ENCODE results near the gene CDSN.
A peak's percentile ranks its signal among the peaks of the same experiment; 100 is the strongest.

CDSN gene

GRCh38 chr6:31125162-31125561 lies 4.9 kb upstream of the CDSN start:
- no peaks in the 10 kb centered on the region for H3K36me3 ChIP-seq (ENCODE audit: control insufficient read depth, insufficient read depth, low read length)
- no peaks in the 10 kb centered on the region for H3K27me3 ChIP-seq (ENCODE audit: control insufficient read depth, insufficient read depth, low read length)
- H3K4me1 ChIP-seq (ENCODE audit: control insufficient read depth, insufficient read depth, low read length), result peaks cover 22% of the 10 kb centered on the region
- no peak overlapping the region for H3K4me3 ChIP-seq (ENCODE audit: low read length)
- H3K27ac ChIP-seq (ENCODE audit: low read depth, low read length), result peak overlapping the region; percentile 6
- no peak overlapping the region for H3K9ac ChIP-seq (ENCODE audit: low read length)

- Histone ChIP-seq H3K4me1 (ENCODE audit: control insufficient read depth, insufficient read depth, low read length) (peaks cover 22% of the 10 kb centered on the region), H3K27ac (ENCODE audit: low read depth, low read length) (peak overlapping the region; percentile 80), H3K4me3 (ENCODE audit: low read length) (no peak overlapping the region), H3K27me3 (ENCODE audit: control insufficient read depth, insufficient read depth, low read length) (peaks cover 3% of the 10 kb centered on the region), H3K36me3 (ENCODE audit: control insufficient read depth, insufficient read depth, low read length) (no peaks in the 10 kb centered on the region), H3K9ac (ENCODE audit: low read length) (no peak overlapping the region)
These were observed 2.8 kb upstream of the CDSN start for GRCh38 chr6:31122791-31123706.

GRCh38 chr6:31121131-31121790 lies 1.0 kb upstream of the CDSN start:
- Histone ChIP-seq H3K9ac (ENCODE audit: low read length) (no peak overlapping the region), H3K27ac (ENCODE audit: low read depth, low read length) (no peak overlapping the region)

GRCh38 chr6:31118178-31118577 lies 2.1 kb downstream of the CDSN start:
- no peak overlapping the region for H3K9ac ChIP-seq (ENCODE audit: low read length)
- peaks cover 3% of the 10 kb centered on the region for H3K27me3 ChIP-seq (ENCODE audit: control insufficient read depth, insufficient read depth, low read length)
- peaks cover 31% of the 10 kb centered on the region for H3K4me1 ChIP-seq (ENCODE audit: control insufficient read depth, insufficient read depth, low read length)
- H3K36me3 ChIP-seq (ENCODE audit: control insufficient read depth, insufficient read depth, low read length), result no peaks in the 10 kb centered on the region
- no peak overlapping the region for H3K4me3 ChIP-seq (ENCODE audit: low read length)
- no peak overlapping the region for H3K27ac ChIP-seq (ENCODE audit: low read depth, low read length)

More at GRCh38 chr6:31121131-31121790, 1.0 kb upstream of the CDSN start:
- H3K4me3 ChIP-seq (ENCODE audit: low read length), result no peak overlapping the region
- peaks cover 3% of the 10 kb centered on the region for H3K27me3 ChIP-seq (ENCODE audit: control insufficient read depth, insufficient read depth, low read length)
- H3K4me1 ChIP-seq (ENCODE audit: control insufficient read depth, insufficient read depth, low read length), result peaks cover 22% of the 10 kb centered on the region
- no peaks in the 10 kb centered on the region for H3K36me3 ChIP-seq (ENCODE audit: control insufficient read depth, insufficient read depth, low read length)

- Histone ChIP-seq H3K36me3 (ENCODE audit: control insufficient read depth, insufficient read depth, low read length) (no peaks in the 10 kb centered on the region), H3K4me1 (ENCODE audit: control insufficient read depth, insufficient read depth, low read length) (peaks cover 22% of the 10 kb centered on the region), H3K27ac (ENCODE audit: low read depth, low read length) (peak overlapping the region; percentile 58), H3K9ac (ENCODE audit: low read length) (no peak overlapping the region), H3K4me3 (ENCODE audit: low read length) (peak overlapping the region; percentile 42), H3K27me3 (ENCODE audit: control insufficient read depth, insufficient read depth, low read length) (peaks cover 3% of the 10 kb centered on the region)
These were observed 3.4 kb downstream of the CDSN start for GRCh38 chr6:31116661-31117385.

- H3K36me3 ChIP-seq (ENCODE audit: control insufficient read depth, insufficient read depth, low read length), result no peaks in the 10 kb centered on the region
- peaks cover 22% of the 10 kb centered on the region for H3K4me1 ChIP-seq (ENCODE audit: control insufficient read depth, insufficient read depth, low read length)
- H3K4me3 ChIP-seq (ENCODE audit: low read length), result peak overlapping the region; percentile 48
- no peak overlapping the region for H3K9ac ChIP-seq (ENCODE audit: low read length)
- H3K27ac ChIP-seq (ENCODE audit: low read depth, low read length), result no peak overlapping the region
- peaks cover 3% of the 10 kb centered on the region for H3K27me3 ChIP-seq (ENCODE audit: control insufficient read depth, insufficient read depth, low read length)
These were observed 4.2 kb downstream of the CDSN start for GRCh38 chr6:31115941-31116560.

- no peak overlapping the region for H3K9ac ChIP-seq (ENCODE audit: low read length)
These were observed 5.0 kb downstream of the CDSN start for GRCh38 chr6:31114970-31115849.

GRCh38 chr6:31114541-31114878 lies 5.7 kb downstream of the CDSN start, which contains the start of gene PSORS1C1:
Gene PSORS1C1 (plus strand): TSS chr6:31114800. CDS start chr6:31129633, 14,833 bp downstream.
- H3K36me3 ChIP-seq (ENCODE audit: control insufficient read depth, insufficient read depth, low read length), result no peaks in the 10 kb centered on the region
- H3K9ac ChIP-seq (ENCODE audit: low read length), result no peak within 1 kb of the TSS
- H3K4me1 ChIP-seq (ENCODE audit: control insufficient read depth, insufficient read depth, low read length), result peaks cover 22% of the 10 kb centered on the region
- H3K27me3 ChIP-seq (ENCODE audit: control insufficient read depth, insufficient read depth, low read length), result peaks cover 3% of the 10 kb centered on the region
- H3K27ac ChIP-seq (ENCODE audit: low read depth, low read length), result peak within 1 kb of the TSS; percentile 83
- peak within 1 kb of the TSS; percentile 48 for H3K4me3 ChIP-seq (ENCODE audit: low read length)

More at GRCh38 chr6:31114970-31115849, 5.0 kb downstream of the CDSN start:
- Histone ChIP-seq H3K36me3 (ENCODE audit: control insufficient read depth, insufficient read depth, low read length) (no peaks in the 10 kb centered on the region), H3K27ac (ENCODE audit: low read depth, low read length) (peak overlapping the region; percentile 83), H3K4me3 (ENCODE audit: low read length) (peak overlapping the region; percentile 48), H3K4me1 (ENCODE audit: control insufficient read depth, insufficient read depth, low read length) (peaks cover 22% of the 10 kb centered on the region), H3K27me3 (ENCODE audit: control insufficient read depth, insufficient read depth, low read length) (peaks cover 3% of the 10 kb centered on the region)

GRCh38 chr6:31113861-31114540 lies 6.2 kb downstream of the CDSN start:
- peaks cover 3% of the 10 kb centered on the region for H3K27me3 ChIP-seq (ENCODE audit: control insufficient read depth, insufficient read depth, low read length)
- peak overlapping the region; percentile 48 for H3K4me3 ChIP-seq (ENCODE audit: low read length)
- H3K4me1 ChIP-seq (ENCODE audit: control insufficient read depth, insufficient read depth, low read length), result peaks cover 22% of the 10 kb centered on the region
- H3K36me3 ChIP-seq (ENCODE audit: control insufficient read depth, insufficient read depth, low read length), result no peaks in the 10 kb centered on the region
- no peak overlapping the region for H3K9ac ChIP-seq (ENCODE audit: low read length)
- peak overlapping the region; percentile 83 for H3K27ac ChIP-seq (ENCODE audit: low read depth, low read length)

- Histone ChIP-seq H3K27ac (ENCODE audit: low read depth, low read length) (no peak within 1 kb of the TSS), H3K9ac (ENCODE audit: low read length) (no peak within 1 kb of the TSS), H3K4me3 (ENCODE audit: low read length) (no peak within 1 kb of the TSS), H3K4me1 (ENCODE audit: control insufficient read depth, insufficient read depth, low read length) (peaks cover 22% of the 10 kb centered on the region), H3K27me3 (ENCODE audit: control insufficient read depth, insufficient read depth, low read length) (no peaks in the 10 kb centered on the region), H3K36me3 (ENCODE audit: control insufficient read depth, insufficient read depth, low read length) (no peaks in the 10 kb centered on the region)
These were observed 7.8 kb downstream of the CDSN start, which contains the start of gene C6orf15 for GRCh38 chr6:31112478-31112877. Gene C6orf15 (minus strand): TSS chr6:31112575. CDS start chr6:31112555, 20 bp downstream.

- no peak overlapping the region for H3K9ac ChIP-seq (ENCODE audit: low read length)
- H3K36me3 ChIP-seq (ENCODE audit: control insufficient read depth, insufficient read depth, low read length), result no peaks in the 10 kb centered on the region
- H3K4me1 ChIP-seq (ENCODE audit: control insufficient read depth, insufficient read depth, low read length), result peaks cover 22% of the 10 kb centered on the region
- H3K27me3 ChIP-seq (ENCODE audit: control insufficient read depth, insufficient read depth, low read length), result no peaks in the 10 kb centered on the region
- H3K27ac ChIP-seq (ENCODE audit: low read depth, low read length), result no peak overlapping the region
- no peak overlapping the region for H3K4me3 ChIP-seq (ENCODE audit: low read length)
These were observed 8.5 kb downstream of the CDSN start for GRCh38 chr6:31111712-31112111.
